GM18499 (cell line): Measurements from ENCODE around the gene MCF2.
A peak's percentile ranks its signal among the peaks of the same experiment; 100 is the strongest.

Experiments used
- ATAC-seq: cut with Tn5 transposase; IDR thresholded peaks from one replicate; pipeline ENCODE4 v1.9.1; 2021; ENCODE audit warnings: moderate number of reproducible peaks; ENCODE audit not compliant: insufficient read depth, unreplicated experiment

The MCF2 gene

GRCh38 chrX:139640259-139640658, 67.7 kb downstream of the MCF2 start:
- ATAC-seq, result no peak

- ATAC-seq, result no peak
Observed at GRCh38 chrX:139639253-139639652, 68.7 kb downstream of the MCF2 start.

- no peak for ATAC-seq
Observed at GRCh38 chrX:139600105-139600504, 107.9 kb downstream of the MCF2 start.

- ATAC-seq, result no peak
Observed at GRCh38 chrX:139596068-139596467, 111.9 kb downstream of the MCF2 start.

- ATAC-seq, result no peak
Observed at GRCh38 chrX:139585613-139586012, 122.4 kb downstream of the MCF2 start.

- ATAC-seq, result no peak
Observed at GRCh38 chrX:139581068-139581467, 126.9 kb downstream of the MCF2 start.

- no peak for ATAC-seq
Observed at GRCh38 chrX:139566981-139567380, 141.0 kb downstream of the MCF2 start.

GRCh38 chrX:139563251-139563650, 144.7 kb downstream of the MCF2 start:
- no peak for ATAC-seq

- no peak for ATAC-seq
Observed at GRCh38 chrX:139560221-139560620, 147.7 kb downstream of the MCF2 start.

- ATAC-seq, result peak; percentile 91
Observed at GRCh38 chrX:139559383-139560042, 148.5 kb downstream of the MCF2 start.

GRCh38 chrX:139554991-139555675, 152.8 kb downstream of the MCF2 start:
- no peak for ATAC-seq

- no peak for ATAC-seq
Observed at GRCh38 chrX:139554376-139554775, 153.6 kb downstream of the MCF2 start.

GRCh38 chrX:139544591-139544990, 163.4 kb downstream of the MCF2 start:
- ATAC-seq, result no peak

GRCh38 chrX:139543920-139544319, 164.0 kb downstream of the MCF2 start:
- no peak for ATAC-seq

- no peak for ATAC-seq
Observed at GRCh38 chrX:139542652-139543051, 165.3 kb downstream of the MCF2 start.

GRCh38 chrX:139538907-139539790, 168.8 kb downstream of the MCF2 start:
- ATAC-seq, result no peak

- no peak for ATAC-seq
Observed at GRCh38 chrX:139533444-139533843, 174.5 kb downstream of the MCF2 start.

GRCh38 chrX:139532834-139533233, 175.1 kb downstream of the MCF2 start:
- no peak for ATAC-seq
